CD4-positive, alpha-beta T cell treated with Interferon alpha-2 for 1 hour (primary cell): ENCODE data around the gene NXPH4.

Experiments used
- DNase-seq, 2 donors: peaks; one replicate each; pipeline ENCODE4 v3.0.0-alpha.2; 2020 to 2022

Gene NXPH4

DNA sequence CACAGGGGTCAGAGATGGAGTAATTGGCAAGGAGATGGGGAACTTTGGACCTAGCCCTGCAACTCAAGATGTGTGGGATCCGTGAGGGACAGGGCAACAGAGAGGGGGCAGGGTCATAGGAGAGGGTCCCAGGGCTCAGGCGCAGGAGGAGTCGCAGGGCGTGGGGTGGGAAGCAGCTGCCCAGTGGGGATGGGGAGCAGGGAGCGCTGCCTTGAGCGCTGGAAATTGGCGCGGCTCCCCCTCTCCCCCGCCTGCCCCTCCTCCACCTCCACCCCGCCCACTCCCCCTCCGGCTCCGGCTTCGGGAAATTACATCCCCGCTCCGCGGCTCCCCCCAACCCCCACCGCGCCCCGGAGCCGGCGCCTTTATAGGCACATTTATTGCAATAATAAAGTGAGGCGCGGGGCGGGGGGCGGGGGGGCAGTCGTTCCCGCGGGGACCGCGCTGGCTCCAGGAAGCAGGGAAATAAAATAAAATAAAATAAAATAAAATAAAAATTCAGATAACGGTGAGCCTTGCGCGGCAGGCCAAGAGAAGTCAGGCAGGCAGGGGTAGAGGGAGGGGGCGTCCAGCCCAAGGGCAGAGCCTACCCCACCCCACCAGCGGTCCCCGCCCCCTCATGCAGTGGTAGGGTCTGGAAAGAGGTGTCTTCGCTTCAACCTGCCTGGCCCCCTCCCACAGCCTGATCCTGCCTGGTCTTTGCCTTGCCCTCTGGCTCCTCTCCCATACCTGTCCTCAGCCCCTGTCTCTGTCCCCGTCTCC is 3.6 kb downstream of the NXPH4 start:
- no peak for DNase-seq

DNA sequence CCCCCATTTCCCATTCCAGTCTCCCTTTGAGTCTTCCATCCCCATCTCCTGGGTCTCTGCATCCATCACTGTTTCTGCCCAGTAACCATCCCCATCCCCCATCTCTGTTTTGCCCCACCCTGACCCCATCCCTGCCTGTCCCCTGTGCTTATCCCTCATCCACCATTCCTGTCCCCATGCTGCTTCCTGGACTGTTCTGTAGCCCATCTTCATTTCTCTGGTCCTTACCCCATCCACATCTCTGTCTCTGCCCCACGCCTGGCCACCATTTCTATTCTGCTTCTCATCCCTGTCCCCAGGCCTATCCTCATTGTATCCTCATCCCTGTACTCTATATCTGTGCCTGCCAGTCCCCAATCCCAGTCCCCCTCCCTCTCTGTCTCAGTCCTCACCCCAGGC is 4.2 kb downstream of the NXPH4 start:
- DNase-seq: no peak

DNA sequence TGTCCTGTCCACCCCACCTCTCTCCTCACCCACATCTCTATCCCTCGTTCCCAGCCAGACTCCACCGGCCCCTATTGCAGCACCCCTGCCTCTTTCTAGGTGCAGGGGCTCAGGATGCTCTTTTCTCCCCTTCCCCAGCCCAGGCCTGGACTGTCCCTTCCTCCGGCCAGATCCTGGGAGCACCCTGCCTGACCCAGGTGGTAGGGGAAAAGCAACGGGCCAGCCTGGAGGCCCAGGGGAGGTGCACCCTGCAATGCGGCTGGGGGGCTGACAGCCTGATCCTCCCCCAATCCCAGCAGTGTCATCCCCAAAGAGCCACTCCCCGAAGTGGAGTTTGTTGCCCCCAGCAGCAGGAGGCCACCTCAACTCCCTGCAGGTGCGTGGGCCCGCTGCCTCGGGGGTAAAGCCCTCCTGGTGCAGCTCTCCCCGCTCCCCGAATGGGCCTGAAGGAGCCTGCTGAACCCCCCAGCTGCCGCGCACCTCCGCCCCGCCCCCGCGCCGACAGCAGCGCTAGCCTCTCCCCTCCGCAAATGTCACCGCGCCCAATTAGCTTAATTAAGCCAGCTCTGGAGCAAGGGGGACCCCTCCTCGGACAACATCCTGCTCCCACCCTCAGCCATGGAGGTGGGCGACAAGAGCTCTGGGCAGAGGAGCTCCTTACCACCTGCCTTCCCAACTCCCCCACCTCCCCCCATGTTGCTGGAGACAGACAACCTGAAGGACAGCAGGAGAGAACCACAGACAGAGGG is 4.7 kb downstream of the NXPH4 start:
- no peak for DNase-seq

DNA sequence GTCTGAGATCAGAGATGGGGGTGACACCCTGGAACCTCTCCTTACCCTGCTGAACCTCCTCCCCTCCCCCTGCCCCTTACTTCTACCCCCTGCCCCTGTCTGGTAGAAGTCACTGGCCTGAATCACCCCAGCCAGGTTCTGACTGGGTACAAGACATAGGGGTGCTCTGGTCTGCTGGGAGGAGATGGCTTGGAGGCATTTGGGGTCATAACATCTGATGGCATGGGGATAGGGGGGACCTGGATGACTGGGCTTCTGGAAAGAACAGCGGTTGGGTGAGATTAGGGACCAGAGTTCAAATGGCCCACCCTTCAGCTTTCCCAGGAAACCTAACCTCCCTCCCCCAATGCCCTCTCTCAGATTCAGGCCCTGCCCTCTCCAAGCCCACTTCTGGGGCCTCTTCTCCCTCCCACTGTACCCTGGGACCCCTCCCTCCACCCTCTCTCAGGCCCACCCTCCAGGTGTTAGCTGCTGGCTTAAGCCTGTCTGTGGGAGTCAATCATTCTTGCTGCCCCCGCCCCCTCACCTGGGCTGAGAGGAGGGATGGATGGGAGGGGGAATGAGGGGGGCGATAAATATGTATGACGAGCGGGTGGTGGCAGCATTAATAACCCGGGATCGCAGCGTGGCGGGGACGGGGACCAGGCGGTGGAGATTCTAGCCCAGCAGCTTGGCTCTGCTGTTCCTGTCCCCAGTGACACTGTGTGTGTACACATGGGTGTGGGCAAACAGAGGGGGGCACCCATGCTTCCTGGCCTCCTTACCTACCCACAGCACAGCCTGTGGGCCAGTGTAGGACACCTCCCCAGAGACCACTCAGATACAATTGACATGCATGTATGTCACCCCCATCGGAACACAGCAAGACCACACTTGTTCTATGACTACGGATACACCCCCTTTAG is 5.9 kb downstream of the NXPH4 start:
- DNase-seq: no peak

DNA sequence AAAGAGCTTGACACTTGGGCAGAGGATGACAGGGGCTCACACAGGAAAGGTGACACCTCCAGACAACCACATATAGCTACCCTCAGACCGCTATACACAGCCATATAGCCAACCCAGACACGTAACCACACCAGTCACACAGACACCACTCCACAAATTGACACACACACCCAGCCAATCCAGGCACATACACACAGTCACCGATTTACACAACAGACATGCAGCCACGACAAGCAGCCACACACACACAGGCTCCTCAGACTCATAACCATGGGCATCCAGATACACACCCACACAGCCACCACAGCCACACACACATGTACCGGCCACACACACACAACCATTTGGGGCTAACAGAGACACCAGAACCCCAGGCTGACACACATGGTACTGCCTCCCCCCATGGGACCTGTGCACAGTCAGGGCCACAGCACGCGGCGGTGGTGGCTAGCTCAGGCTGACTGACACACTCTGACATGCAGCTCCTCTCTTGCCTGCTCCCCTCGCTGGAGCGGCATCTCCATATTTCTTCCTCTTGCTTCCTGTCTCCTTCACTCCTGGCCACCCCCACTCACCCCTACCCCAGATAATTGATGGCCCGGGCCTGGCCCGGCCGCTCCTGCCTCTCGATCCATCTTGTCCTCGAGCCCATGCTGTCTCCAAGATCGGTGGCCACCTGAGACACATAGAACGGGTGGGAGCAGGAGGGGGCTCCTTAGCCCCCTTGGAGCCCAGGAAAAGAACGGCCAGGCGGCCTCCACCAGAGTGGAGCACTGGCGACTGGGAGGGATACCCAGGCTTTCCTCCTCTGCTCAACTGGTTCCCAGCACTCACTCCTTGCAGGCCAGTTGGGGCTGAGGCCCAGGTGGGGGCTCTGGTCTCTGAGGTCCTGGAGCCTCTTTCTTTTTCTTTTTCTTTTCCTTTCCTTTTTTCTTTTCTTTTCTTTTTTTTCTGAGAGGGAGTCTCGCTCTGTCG is 6.9 kb downstream of the NXPH4 start:
- peak; percentile 55 to 66 for DNase-seq

DNA sequence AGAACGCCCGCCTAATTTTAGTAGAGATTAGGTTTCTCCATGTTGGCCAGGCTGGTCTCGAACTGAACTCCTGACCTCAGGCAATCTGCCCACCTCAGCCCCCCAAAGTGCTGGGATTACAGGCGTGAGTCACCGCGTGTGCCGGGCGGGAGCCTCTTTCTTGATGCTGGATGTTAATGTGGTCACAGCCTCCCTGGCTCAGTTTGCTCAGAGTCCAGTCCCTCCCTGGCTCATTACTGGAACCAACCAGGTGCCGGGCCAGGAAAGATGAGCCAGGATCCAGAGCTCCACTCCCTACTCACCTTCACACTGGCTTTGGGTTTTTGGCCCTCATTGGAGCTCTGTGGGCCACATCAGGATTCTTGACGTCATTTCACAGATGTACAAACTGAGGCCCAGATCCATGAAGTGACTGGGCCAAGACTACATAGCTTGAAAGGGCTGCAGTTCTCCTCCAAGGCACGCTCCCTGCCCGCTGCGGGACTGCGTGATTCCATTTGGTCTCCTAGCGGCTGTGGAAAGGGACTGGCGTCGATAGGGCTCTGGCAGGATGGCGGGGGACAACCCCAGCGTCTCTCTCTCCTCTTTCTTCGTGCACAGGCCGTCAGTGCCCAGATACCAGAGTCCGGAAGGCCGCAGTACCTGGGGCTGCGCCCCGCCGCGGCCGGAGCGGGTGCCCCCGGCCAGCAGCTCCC is 7.8 kb downstream of the NXPH4 start:
- DNase-seq: no peak

DNA sequence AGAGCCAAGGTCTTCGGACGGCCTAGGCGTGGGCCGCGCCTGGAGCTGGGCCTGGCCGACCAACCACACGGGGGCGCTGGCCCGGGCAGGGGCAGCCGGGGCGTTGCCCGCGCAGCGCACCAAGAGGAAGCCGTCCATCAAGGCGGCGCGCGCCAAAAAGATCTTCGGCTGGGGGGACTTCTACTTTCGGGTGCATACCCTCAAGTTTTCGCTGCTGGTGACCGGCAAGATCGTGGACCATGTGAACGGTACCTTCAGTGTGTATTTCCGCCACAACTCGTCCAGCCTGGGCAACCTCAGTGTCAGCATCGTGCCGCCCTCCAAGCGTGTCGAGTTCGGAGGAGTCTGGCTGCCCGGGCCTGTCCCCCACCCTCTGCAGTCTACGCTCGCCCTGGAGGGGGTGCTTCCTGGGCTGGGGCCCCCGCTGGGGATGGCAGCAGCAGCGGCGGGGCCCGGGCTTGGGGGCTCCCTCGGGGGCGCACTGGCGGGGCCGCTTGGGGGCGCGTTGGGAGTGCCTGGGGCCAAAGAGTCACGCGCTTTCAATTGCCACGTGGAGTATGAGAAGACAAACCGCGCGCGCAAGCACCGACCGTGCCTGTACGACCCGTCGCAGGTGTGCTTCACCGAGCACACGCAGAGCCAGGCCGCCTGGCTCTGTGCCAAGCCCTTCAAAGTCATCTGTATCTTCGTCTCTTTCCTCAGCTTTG is 8.5 kb downstream of the NXPH4 start:
- peak; percentile 66 to 68 for DNase-seq

DNA sequence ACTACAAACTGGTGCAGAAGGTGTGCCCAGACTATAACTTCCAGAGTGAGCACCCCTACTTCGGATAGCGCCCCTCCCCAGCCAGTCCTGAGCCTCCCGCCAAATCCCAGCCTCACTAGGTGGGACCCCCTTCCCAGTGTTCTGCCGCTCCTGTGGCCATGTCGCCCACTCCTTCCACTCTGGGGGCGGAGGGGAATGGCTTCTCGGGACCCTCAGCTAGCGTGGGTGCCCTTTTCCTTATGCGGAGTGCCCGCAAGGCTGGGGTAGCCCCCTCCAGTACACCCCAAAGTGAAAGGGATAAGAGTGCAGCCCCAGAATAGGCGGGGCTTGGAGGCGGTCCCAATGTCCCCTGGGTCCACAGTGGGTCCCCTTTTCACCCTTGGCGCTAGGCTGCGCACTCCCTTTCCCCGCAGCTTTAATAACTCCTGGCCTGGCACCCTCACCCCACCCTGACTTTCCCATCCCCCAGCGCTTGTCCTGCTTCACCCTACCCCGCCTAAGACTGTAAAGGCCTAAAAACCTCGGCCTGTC is 9.2 kb downstream of the NXPH4 start:
- no peak for DNase-seq

DNA sequence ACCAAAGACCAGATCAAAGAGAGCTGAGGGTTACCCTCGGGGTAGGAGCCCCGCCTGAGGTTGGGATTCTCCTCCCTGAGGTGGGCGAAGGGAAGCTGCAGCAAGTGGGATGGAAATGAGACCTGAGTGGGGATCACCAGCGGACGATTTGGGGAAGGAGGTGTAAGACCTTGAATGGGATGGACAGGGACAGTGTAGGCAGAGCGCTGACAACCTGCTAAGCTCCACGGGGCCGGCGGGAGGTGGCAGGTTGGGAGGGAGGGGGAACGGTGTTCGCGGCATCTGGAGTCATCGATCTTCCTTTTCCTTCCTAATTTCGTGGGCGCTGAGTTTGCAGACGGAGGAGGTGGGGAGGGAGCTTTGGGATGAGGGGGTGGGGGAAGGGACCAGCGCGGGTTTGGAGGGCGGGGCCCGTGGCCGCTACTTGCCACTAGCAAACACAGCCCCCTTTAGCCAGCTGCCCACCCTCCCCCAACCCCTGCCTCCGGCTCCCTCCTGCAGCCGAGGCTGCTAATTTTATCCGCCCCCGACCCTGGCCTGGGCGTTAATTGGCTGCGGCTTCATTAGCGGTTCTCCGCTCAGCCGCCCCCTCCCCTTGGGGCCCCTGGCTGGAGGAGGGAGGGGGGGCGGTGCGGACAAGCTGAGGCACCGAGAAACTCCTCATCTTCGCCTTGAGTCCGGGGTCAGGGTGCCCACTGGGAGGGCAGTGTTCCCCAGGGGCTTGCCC is 10.2 kb downstream of the NXPH4 start:
- DNase-seq: no peak

DNA sequence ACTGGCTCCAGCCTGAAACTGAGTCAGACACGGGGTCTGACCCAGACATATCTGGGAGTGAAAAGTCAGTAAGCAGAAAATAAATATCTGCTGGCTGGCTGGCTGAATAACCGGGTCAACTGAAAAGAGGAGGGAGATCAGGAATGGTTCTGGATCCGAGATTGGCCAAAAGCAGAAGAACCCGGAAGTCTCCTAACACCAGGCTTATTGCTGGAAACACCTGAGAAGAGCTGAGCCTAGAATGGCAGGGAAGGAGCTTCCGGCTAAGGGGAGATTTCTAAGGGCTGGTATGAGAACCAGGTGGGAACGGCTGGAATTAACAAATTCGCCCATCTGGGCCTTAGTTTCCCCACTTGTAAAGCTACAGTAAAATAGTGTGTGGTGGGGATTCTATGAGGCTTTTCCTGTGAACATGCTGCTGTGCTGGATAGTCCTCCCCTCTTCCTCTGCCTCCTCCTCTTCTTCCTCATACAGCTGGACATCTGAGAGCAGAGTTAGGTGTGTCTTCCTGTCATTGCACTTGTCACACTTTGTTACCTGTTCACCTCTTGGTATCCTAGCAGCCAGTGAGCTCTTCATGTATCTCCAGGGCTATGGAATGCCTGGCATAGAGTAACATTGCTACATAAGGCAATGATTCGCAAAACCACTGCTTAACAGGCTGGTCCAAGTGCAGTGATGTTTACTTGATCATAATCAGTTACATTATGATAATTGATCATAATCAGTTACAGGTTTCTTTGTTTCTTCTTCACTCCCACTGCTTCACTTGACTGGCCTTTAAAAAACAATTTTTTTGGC is 10.9 kb downstream of the NXPH4 start:
- DNase-seq: no peak

DNA sequence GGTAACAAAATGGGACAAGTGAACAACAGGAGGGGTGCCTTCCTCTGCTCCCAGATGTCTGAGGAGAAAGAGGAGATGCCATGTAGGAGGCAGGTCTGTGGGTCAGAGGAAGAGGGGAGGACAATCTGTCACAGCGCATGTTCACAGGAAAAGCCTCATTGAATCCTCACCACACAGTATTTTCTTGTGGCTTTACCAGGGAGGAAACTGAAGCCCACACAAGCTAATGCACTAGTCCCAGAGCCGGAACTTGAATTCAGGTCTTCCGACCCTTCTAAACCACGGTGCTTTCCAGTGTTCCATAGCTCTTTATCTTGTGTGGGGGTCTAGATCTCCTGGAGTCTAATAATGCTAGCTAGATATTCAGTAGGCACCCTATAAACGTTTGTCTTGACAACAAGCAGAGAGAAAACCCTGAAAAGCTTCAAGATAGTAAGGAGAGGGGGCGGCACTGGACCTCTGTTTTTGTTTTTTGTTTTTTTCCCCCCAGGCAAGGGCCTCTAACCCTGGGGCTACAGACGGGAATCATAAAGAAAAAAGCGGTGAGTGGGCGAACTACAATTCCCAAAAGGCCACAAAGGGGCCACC is 12.5 kb downstream of the NXPH4 start:
- DNase-seq: peak in 1 of 2 donors; percentile 56

DNA sequence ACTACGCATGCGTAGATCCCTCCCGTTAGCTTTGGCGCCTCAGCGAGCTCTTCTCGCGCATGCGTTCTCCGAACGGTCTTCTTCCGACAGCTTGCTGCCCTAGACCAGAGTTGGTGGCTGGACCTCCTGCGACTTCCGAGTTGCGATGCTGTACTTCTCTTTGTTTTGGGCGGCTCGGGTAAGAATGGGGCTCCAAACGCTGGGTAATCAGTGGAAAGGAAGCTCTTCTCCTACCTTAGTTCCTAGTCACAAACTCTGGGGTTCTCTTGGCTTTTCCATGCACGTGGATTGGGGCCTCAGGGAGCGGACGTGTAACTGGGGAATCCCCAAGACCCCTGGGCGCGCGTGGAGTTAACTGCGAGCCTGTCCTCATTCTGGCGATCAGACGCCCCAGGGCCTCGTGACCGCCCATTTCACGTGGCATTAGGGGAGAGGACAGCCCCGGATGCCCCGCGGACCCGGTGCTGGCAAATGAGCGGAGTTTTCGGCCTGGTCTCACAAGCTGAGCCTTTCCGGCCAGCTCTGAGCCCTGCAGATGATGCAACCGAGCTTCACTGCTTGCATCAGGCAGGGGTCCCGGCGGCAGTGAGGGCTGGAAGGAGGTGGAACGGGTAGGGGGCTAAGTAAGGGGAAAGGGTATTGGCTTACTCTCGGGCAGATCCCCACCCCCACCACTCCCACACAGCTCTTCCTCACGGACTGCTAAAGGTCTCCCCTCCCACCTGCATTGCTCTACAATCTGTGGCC is 13.2 kb downstream of the NXPH4 start, which contains the start of gene SHMT2:
Gene SHMT2, plus strand, starts transcription at position 78 of the 747 bp plus-strand sequence. Its CDS starts 68 bp downstream, at position 146.
- DNase-seq: peak; percentile 95

DNA sequence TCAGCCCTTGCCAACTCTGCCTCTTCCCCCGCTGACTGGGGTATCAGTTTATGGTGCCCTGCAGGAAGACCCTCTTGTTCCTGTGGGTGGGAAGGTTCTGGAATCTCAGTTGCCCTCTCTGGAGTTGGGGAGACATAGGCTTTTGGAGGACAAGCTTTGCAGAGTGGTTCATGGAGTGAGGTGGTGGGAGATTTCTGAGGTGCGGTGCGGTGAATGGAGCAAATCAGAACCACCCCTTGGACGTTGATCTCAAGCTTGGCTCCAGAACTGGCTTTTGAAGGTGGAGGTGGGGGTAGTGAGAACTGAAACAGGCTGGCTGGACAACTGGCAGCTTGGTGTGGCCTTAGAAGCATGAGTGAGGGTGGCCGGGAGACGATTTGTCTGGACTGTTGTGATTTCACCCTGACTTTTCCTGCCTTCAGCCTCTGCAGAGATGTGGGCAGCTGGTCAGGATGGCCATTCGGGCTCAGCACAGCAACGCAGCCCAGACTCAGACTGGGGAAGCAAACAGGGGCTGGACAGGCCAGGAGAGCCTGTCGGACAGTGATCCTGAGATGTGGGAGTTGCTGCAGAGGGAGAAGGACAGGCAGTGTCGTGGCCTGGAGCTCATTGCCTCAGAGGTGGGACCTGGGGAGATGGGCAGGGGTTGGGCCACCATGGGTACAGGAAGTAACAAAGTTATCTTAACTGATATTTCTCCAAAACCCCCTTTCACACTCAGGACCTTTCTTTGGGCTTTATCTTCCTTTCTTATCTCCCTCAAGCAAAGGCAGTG is 14.0 kb downstream of the NXPH4 start:
- DNase-seq: no peak

DNA sequence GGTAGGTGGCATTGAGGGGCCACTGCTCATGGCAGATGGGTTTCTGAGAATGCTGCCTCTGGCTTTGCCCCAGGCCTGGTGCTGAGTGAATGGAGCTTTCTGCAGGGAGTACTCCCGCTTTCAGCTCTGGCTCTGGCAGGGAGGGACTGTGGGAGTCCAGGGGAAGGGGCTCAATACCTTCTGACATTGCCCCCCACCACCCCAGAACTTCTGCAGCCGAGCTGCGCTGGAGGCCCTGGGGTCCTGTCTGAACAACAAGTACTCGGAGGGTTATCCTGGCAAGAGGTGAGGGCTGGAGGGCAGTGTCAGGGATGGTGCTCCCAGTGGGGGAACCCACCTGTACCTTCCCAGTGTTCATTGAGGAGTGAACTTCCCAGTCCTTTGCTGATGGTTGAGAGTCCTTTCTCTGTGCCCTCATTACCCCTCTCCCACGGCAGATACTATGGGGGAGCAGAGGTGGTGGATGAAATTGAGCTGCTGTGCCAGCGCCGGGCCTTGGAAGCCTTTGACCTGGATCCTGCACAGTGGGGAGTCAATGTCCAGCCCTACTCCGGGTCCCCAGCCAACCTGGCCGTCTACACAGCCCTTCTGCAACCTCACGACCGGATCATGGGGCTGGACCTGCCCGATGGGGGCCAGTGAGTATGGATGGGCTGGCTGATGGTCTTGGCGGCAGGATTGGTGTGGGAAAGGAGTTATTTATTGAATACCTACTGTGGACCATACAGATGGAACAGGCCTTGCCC is 14.9 kb downstream of the NXPH4 start:
- DNase-seq: no peak

DNA sequence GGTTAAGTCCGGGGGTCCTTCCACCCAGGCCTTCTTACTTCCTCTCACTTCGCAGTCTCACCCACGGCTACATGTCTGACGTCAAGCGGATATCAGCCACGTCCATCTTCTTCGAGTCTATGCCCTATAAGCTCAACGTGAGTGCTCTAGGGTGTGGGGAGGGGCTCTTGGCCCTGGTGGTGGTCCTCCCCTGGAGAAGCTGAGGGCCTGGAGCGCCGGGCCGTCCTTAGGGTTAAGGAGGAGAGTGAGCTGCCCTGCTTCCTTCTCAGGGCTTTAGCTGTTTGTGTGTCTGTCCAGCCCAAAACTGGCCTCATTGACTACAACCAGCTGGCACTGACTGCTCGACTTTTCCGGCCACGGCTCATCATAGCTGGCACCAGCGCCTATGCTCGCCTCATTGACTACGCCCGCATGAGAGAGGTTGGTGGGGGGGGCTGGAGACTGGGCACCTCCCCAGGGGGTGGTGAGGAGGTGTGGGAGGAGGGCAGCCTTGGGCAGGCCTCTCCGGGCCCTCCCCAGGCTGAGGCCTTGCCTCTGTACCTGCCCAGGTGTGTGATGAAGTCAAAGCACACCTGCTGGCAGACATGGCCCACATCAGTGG is 15.7 kb downstream of the NXPH4 start:
- DNase-seq: no peak
